Body of pancreas (tissue), 4 donors: ENCODE data around the gene RTN4IP1. TPM values are rescaled to one million over a fixed set of nuclear protein-coding genes. Genes with fewer than 3 reads are reported as not detected.
"Not testable (repeated sequence)": the region's sequence is repeated elsewhere in the genome, so short reads cannot be mapped to it uniquely, and the experiment has no call there.

Experiments used
- ATAC-seq: fragments of 150-250 bp; one replicate; pipeline ENCODE4 v1.9.1; 2016
- DNase-seq, 4 donors: peaks; one replicate each; pipeline ENCODE4 v3.0.0-alpha.2; 2019
- H3K27ac ChIP-seq, 4 donors: fragments of 200-600 bp; sonication (generic); 1 replicate in 3 of 4; 2 replicates in 1 of 4; pipeline versions ENCODE4 v1.5.1 to v1.6.1; 2016 to 2019; ENCODE audit warnings: mild to moderate bottlenecking in 1 of 4, mixed read lengths in 1 of 4, moderate library complexity in 1 of 4
- H3K27me3 ChIP-seq, 2 donors: fragments of 200-600 bp; sonication (generic); one replicate each; pipeline ENCODE4 v1.6.0; 2016; ENCODE audit warnings: mild to moderate bottlenecking in 1 of 2
- H3K36me3 ChIP-seq, 2 donors: fragments of 200-600 bp; sonication (generic); replicated peaks in 1 of 2; 2 replicates each; pipeline ENCODE4 v1.5.1; 2016; ENCODE audit warnings: low read depth in 2 of 2; ENCODE audit not compliant: insufficient read depth in 1 of 2
- H3K4me1 ChIP-seq: fragments of 200-600 bp; sonication (generic); one replicate; pipeline ENCODE4 v1.6.0; 2016
- H3K4me3 ChIP-seq, 2 donors: fragments of 200-600 bp; sonication (generic); 1 replicate in 1 of 2; 2 replicates in 1 of 2; pipeline ENCODE4 v1.5.1; 2016 to 2019
- H3K9me3 ChIP-seq, 3 donors: fragments of 200-600 bp; sonication (generic); 1 replicate in 2 of 3; 2 replicates in 1 of 3; pipeline ENCODE4 v1.5.1; 2016
- CTCF ChIP-seq, 7 experiments: fragments of 450-650 bp in 4 of 7; fragments of 200-600 bp in 3 of 7; sonication (generic) in 3 of 7; IDR thresholded peaks; one replicate each; pipeline ENCODE4 v1.5.1; 2016 to 2019; ENCODE audit warnings: antibody characterized with exemption in 7 of 7
- POLR2A ChIP-seq, 3 donors: fragments of 450-650 bp; IDR thresholded peaks; one replicate each; pipeline ENCODE4 v1.6.1; 2016; ENCODE audit warnings: antibody characterized with exemption in 3 of 3, mild to moderate bottlenecking in 2 of 3
- WGBS, 2 donors: methylation state at CpG; one replicate each; pipeline ENCODE4 v1.1.5; 2017; 5-methylcytosine and 5-hydroxymethylcytosine counted together
- intact Hi-C: fragments of 100-400 bp; cut with DNase I; formaldehyde crosslinking; loops from one replicate; pipeline ENCODE4 v1.15.1; 2023
- total RNA-seq, 2 donors: library from RNA; depleted of rRNA; stranded (reverse); fragments of >200 nt; gene quantifications; one replicate each; pipeline ENCODE4 v1.1.0, GENCODE V29; 2016

The RTN4IP1 gene
- total RNA-seq, 2 donors from 2014 or later: 3.6 to 4.0 TPM

GRCh38 chr6:106600329-106600728, 29.0 kb downstream of the RTN4IP1 start:
- H3K27me3 ChIP-seq: no peaks in the 10 kb centered on the region
- no peak overlapping the region for H3K4me3 ChIP-seq
- H3K27ac ChIP-seq: no peak overlapping the region
- intact Hi-C loops: loop anchor here (10.0 kb wide), 1 partner anchor 384 kb away; no protein-coding TSS in a partner anchor
- no peaks in the 10 kb centered on the region for H3K4me1 ChIP-seq
- 93 to 94% methylated on average over 2 of the region's 2 CpGs for WGBS, 2 donors
- H3K36me3 ChIP-seq: no peaks in the 10 kb centered on the region
- TF ChIP-seq CTCF (IDR thresholded peaks at IDR 0.05): no peak
- no peak for TF ChIP-seq POLR2A (IDR thresholded peaks at IDR 0.05)
- no peaks in the 10 kb centered on the region for H3K9me3 ChIP-seq
- DNase-seq: no peak
- ATAC-seq: no peak

DNA sequence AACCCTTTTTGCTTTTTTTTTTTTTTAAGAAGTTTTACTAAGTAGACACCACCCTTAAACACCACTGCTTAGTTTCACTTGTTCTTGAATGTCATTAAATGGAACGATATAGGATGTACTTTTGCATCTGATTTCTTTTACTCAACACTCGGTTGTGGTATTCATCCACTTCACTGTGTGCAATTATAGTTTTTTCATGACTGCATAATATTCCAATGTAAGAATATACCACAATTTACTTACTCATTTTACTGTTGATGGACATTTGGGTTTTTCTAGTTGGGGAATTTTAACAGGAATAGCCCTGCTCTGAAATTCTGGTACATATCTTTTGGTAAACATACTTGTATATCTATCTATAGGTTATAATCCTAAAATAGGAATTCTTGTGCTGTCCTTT, 29.9 kb downstream of the RTN4IP1 start:
- no peak overlapping the region for H3K27ac ChIP-seq
- H3K4me1 ChIP-seq: no peaks in the 10 kb centered on the region
- no peak for ATAC-seq
- TF ChIP-seq CTCF (IDR thresholded peaks at IDR 0.05) (no peak), POLR2A (IDR thresholded peaks at IDR 0.05) (no peak)
- no peaks in the 10 kb centered on the region for H3K27me3 ChIP-seq
- no peak overlapping the region for H3K4me3 ChIP-seq
- H3K9me3 ChIP-seq: no peaks in the 10 kb centered on the region
- intact Hi-C loops: no loop called here
- no peaks in the 10 kb centered on the region for H3K36me3 ChIP-seq
- WGBS, 2 donors: 45 to 48% methylated on average over 2 of the region's 2 CpGs
- no peak for DNase-seq

- DNase-seq (no peak), ATAC-seq (no peak)
- Histone ChIP-seq H3K27ac (no peak overlapping the region), H3K36me3 (no peaks in the 10 kb centered on the region), H3K4me1 (no peaks in the 10 kb centered on the region), H3K9me3 (no peaks in the 10 kb centered on the region), H3K27me3 (no peaks in the 10 kb centered on the region), H3K4me3 (no peak overlapping the region)
- TF ChIP-seq POLR2A (IDR thresholded peaks at IDR 0.05) (no peak), CTCF (IDR thresholded peaks at IDR 0.05) (no peak)
- 88 to 95% methylated on average over 3 of the region's 3 CpGs for WGBS, 2 donors
- intact Hi-C loops: no loop called here
Observed at GRCh38 chr6:106591111-106591825, 38.0 kb downstream of the RTN4IP1 start.

DNA sequence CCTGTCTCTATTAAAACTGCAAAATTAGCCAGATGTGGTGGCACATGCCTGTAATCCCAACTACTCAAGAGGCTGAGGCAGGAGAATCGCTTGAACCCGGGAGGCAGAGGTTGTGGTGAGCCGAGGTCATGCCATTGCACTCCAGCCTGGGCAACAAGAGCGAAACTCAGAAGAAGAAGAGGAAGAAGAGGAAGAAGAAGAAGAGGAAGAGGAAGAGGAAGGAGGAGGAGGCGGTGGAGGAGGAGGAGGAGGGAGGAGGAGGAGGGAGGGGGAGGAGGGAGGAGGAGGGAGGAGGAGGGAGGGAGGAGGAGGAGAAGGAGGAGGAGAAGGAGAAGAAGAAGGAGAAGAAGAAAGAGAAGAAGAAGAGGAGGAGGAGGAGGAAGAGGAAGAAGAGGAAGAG, 40.4 kb downstream of the RTN4IP1 start:
- H3K4me3 ChIP-seq, H3K4me1 ChIP-seq, H3K27me3 ChIP-seq, ATAC-seq, DNase-seq, intact Hi-C loops, H3K36me3 ChIP-seq, H3K9me3 ChIP-seq, H3K27ac ChIP-seq: not testable (repeated sequence)
- WGBS, 2 donors: 75 to 83% methylated on average over 4 to 5 of the region's 5 CpGs

- no peak for ATAC-seq
- Histone ChIP-seq H3K4me3 (no peak overlapping the region), H3K27ac (no peak overlapping the region), H3K4me1 (no peaks in the 10 kb centered on the region), H3K9me3 (no peaks in the 10 kb centered on the region), H3K36me3 (peaks cover 0 to 1% of the 10 kb centered on the region in 2 donors), H3K27me3 (no peaks in the 10 kb centered on the region)
- WGBS, 2 donors: 95 to 96% methylated on average over 4 of the region's 4 CpGs
- intact Hi-C loops: no loop called here
- no peak for DNase-seq
- TF ChIP-seq CTCF (IDR thresholded peaks at IDR 0.05) (no peak), POLR2A (IDR thresholded peaks at IDR 0.05) (no peak)
Observed at GRCh38 chr6:106586815-106587415, 42.4 kb downstream of the RTN4IP1 start.
